GM12878 (cell line): ENCODE measurements around the gene PGAM1. TPM values are rescaled to one million over a fixed set of nuclear protein-coding genes. Genes with fewer than 3 reads are reported as not detected.

ENCODE experiments used
- ATAC-seq: fragments of 200-7000 bp; cut with Tn5 transposase; 3 replicates; pipeline ENCODE4 v1.9.1; 2020; ENCODE audit warnings: mild to moderate bottlenecking, moderate library complexity
- BruUV-seq: library from RNA; stranded (reverse); fragments of 400-500 nt; replicated peaks from 2 replicates; lab custom pipeline; 2021; lab: Mats Ljungman, UMichigan
- CTCF ChIA-PET: fragments of 300-600 bp; sonication (Branson Sonifier 250); formaldehyde crosslinking; extraction: SDS; loops from one replicate; lab custom pipeline; 2021; ENCODE audit warnings: inconsistent platforms; lab: Yijun Ruan, JAX
- POLR2A ChIA-PET: fragments of 350-600 bp; formaldehyde crosslinking; extraction: SDS; loops from one replicate; lab custom pipeline; 2021; ENCODE audit warnings: inconsistent platforms; lab: Charles Lee
- RAD21 ChIA-PET: fragments of 300-600 bp; sonication (Branson Sonifier 250); formaldehyde crosslinking; loops from one replicate; lab custom pipeline; 2023; ENCODE audit warnings: antibody characterized with exemption; ENCODE audit not compliant: unreplicated experiment; lab: Charles Lee
- SMC1A ChIA-PET: fragments of 300-600 bp; sonication (Branson Sonifier 250); formaldehyde crosslinking; loops from one replicate; lab custom pipeline; 2023; ENCODE audit not compliant: unreplicated experiment, uncharacterized antibody; lab: Charles Lee
- DNase-seq: peaks from one replicate; pipeline ENCODE4 v3.0.0-alpha.2; 2011; ENCODE audit warnings: low read depth, low spot score
- FAIRE-seq: peaks from 3 replicates; lab custom pipeline; 2011; peaks lifted over from hg19 to GRCh38; lab: Jason Lieb, UNC
- H2AFZ ChIP-seq: 2 replicates; pipeline ENCODE4 v1.6.0; 2011; ENCODE audit warnings: low read depth, low read length, control low read depth; ENCODE audit not compliant: control insufficient read depth
- H3K27ac ChIP-seq: 2 replicates; pipeline ENCODE4 v1.5.1; 2011; ENCODE audit warnings: control low read depth; ENCODE audit not compliant: control insufficient read depth, insufficient read depth
- H3K27me3 ChIP-seq, 2 experiments: replicated peaks in 1 of 2; 2 replicates each; pipeline versions ENCODE4 v1.6.0 to v1.6.1; 2011; ENCODE audit warnings: low read length in 1 of 2; ENCODE audit not compliant: control insufficient read depth in 2 of 2, insufficient read depth in 2 of 2
- H3K36me3 ChIP-seq, 2 experiments: 2 replicates each; pipeline ENCODE4 v1.5.1; 2011; ENCODE audit warnings: low read length in 1 of 2; ENCODE audit not compliant: control insufficient read depth in 2 of 2, insufficient read depth in 2 of 2
- H3K4me1 ChIP-seq: 2 replicates; pipeline ENCODE4 v1.6.1; 2011; ENCODE audit warnings: mild to moderate bottlenecking, low read length, moderate library complexity, mixed read lengths; ENCODE audit not compliant: control insufficient read depth, insufficient read depth
- H3K4me2 ChIP-seq: 2 replicates; pipeline ENCODE4 v1.6.0; 2011; ENCODE audit warnings: control low read depth; ENCODE audit not compliant: control insufficient read depth, insufficient read depth
- H3K4me3 ChIP-seq: fragments of 200-600 bp; sonication (generic); 2 replicates; pipeline ENCODE4 v1.5.1; 2016
- H3K79me2 ChIP-seq: 2 replicates; pipeline ENCODE4 v1.6.0; 2011; ENCODE audit warnings: low read length; ENCODE audit not compliant: control insufficient read depth, insufficient read depth
- H3K9ac ChIP-seq: 2 replicates; pipeline ENCODE4 v1.8.0; 2011; ENCODE audit warnings: low read length, control low read depth, mixed read lengths; ENCODE audit not compliant: control insufficient read depth, insufficient read depth
- H3K9me3 ChIP-seq: replicated peaks from 3 replicates; pipeline ENCODE4 v1.5.1; 2011; ENCODE audit warnings: mild to moderate bottlenecking, low read length; ENCODE audit not compliant: control insufficient read depth, insufficient read depth
- H4K20me1 ChIP-seq: 2 replicates; pipeline ENCODE4 v1.6.0; 2011; ENCODE audit not compliant: control insufficient read depth, insufficient read depth
- BMI1 ChIP-seq: fragments of 450-650 bp; IDR thresholded peaks from 2 replicates; pipeline ENCODE4 v1.6.1; 2016; ENCODE audit warnings: mild to moderate bottlenecking, moderate library complexity, borderline replicate concordance
- CEBPB ChIP-seq, 2 experiments: fragments of 150-350 bp in 1 of 2; IDR thresholded peaks; 2 replicates each; pipeline ENCODE4 v1.6.1; 2012 to 2014; ENCODE audit warnings: low read depth in 2 of 2, low read length in 2 of 2, borderline replicate concordance in 1 of 2, inconsistent platforms in 1 of 2
- ELK1 ChIP-seq: IDR thresholded peaks from 2 replicates; pipeline ENCODE4 v1.6.1; 2012; ENCODE audit warnings: low read depth, low read length, improper control_type of control experiment
- NFXL1 ChIP-seq: fragments of 450-650 bp; IDR thresholded peaks from 2 replicates; pipeline ENCODE4 v1.6.1; 2017; ENCODE audit warnings: antibody characterized with exemption, mild to moderate bottlenecking, borderline replicate concordance
- NFYA ChIP-seq: IDR thresholded peaks from 2 replicates; pipeline ENCODE4 v1.6.1; 2011; ENCODE audit warnings: low read depth, mild to moderate bottlenecking, low read length, improper control_type of control experiment, borderline replicate concordance
- PRDM15 ChIP-seq: fragments of 450-650 bp; formaldehyde crosslinking; IDR thresholded peaks from 2 replicates; pipeline ENCODE4 v1.4.0; 2020; ENCODE audit warnings: mild to moderate bottlenecking, moderate library complexity
- SP1 ChIP-seq: IDR thresholded peaks from one replicate; pipeline ENCODE4 v1.6.1; 2011; ENCODE audit warnings: low read depth, low read length
- ZZZ3 ChIP-seq: IDR thresholded peaks from 2 replicates; pipeline ENCODE4 v1.6.1; 2011; ENCODE audit warnings: low read depth; ENCODE audit not compliant: control insufficient read depth, insufficient read length
- WGBS: methylation state at CpG from one replicate; pipeline ENCODE4 v1.1.6; 2016; ENCODE audit warnings: low lambda C conversion rate; ENCODE audit not compliant: insufficient replicate concordance, insufficient coverage; ENCODE audit errors: missing lambda C conversion rate; 5-methylcytosine and 5-hydroxymethylcytosine counted together
- in situ Hi-C: fragments of 300-500 bp; cut with MboI; formaldehyde crosslinking; loops from 9 replicates; pipeline ENCODE4 v1.14.3; 2018; ENCODE audit warnings: mixed read lengths
- intact Hi-C: fragments of 100-400 bp; cut with micrococcal nuclease; formaldehyde crosslinking; loops from one replicate; pipeline ENCODE4 v1.14.2; 2022; ENCODE audit not compliant: unreplicated experiment
- polyA plus RNA-seq, 11 experiments: library from polyadenylated mRNA; depleted of rRNA in 4 of 11; unstranded in 6 of 11; stranded (reverse) in 5 of 11; fragments of >200 nt; fragmentation: Nextera tagmentation in 4 of 11; fragmentation: Illumina TruSeq in 1 of 11; extraction: Ambion mirVana in 4 of 11; extraction: Trizol in 1 of 11; gene quantifications; 1 replicate in 1 of 11; 2 replicates in 10 of 11; pipeline versions ENCODE4 v1.2.1 to v1.2.3, GENCODE V29; 2011 to 2016; ENCODE audit warnings: inconsistent platforms in 2 of 11, missing spikeins in 2 of 11, low read depth in 1 of 11
- total RNA-seq, 4 experiments: library from RNA; depleted of rRNA in 3 of 4; stranded (reverse); fragments of >200 nt in 3 of 4; fragmentation: Illumina TruSeq in 1 of 4; extraction: Trizol in 1 of 4; gene quantifications; 2 replicates each; pipeline versions ENCODE4 v1.2.1 to v1.2.3, GENCODE V29; 2013 to 2021
- TF ChIP-seq, protein P1 (sequence below): fragments of 450-650 bp; IDR thresholded peaks from 2 replicates; pipeline ENCODE4 v1.6.1; 2017; ENCODE audit warnings: mild to moderate bottlenecking
- TF ChIP-seq, protein P2 (sequence below): fragments of 450-650 bp; IDR thresholded peaks from 2 replicates; pipeline ENCODE4 v1.6.1; 2017; ENCODE audit warnings: mild to moderate bottlenecking, moderate library complexity

The PGAM1 gene
- total and polyA plus RNA-seq, 10 of the 15 experiments (the other 5 are each of a cell fraction or from before 2014, with no cell fraction given) = 115 to 1,362 (median 744) TPM

DNA sequence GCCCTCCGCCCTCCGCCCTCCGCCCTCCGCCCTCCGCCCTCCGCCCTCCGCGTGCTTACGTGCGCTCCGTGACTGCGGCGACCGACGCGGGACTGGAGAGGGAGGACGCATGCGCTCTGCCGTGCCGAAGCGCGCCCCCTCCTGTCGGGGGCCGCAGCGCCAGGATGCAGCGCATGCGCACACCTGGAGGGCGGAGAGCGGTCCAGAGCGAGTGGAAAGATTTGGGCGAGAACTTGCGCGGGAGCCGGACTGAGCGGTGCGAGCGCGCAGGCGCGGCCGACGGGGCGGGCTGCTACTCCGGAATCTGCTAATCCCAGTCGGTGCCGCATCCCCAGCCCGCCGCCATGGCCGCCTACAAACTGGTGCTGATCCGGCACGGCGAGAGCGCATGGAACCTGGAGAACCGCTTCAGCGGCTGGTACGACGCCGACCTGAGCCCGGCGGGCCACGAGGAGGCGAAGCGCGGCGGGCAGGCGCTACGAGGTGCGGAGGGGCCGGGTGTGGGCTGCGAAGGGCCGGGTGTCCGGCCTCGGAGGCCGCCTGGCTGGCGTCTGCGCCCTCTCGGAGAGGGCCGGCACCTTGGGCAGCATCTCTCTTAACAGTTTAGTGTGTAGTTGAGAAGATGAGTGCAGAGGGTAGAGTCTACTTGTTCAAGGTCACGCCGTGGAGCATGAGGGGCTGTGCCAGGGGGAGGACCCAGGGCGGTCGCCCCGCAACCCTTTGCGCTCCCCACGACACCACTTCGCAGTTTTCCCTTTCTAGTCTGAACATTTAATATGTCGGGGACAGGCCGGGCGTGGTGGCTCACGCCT is at the start of gene PGAM1 (continued):
- TF ChIP-seq ELK1 (no peak), BMI1 (no peak), NFXL1 (no peak), ZZZ3 (no peak), NFYA (no peak), SP1 (peak; percentile 48), CEBPB (IDR thresholded peaks at IDR 0.05; ENCODE audit: borderline replicate concordance in 1 of 2, low read depth in 2 of 2, low read length in 2 of 2) (no peak)
- TF ChIP-seq, protein P1, sequence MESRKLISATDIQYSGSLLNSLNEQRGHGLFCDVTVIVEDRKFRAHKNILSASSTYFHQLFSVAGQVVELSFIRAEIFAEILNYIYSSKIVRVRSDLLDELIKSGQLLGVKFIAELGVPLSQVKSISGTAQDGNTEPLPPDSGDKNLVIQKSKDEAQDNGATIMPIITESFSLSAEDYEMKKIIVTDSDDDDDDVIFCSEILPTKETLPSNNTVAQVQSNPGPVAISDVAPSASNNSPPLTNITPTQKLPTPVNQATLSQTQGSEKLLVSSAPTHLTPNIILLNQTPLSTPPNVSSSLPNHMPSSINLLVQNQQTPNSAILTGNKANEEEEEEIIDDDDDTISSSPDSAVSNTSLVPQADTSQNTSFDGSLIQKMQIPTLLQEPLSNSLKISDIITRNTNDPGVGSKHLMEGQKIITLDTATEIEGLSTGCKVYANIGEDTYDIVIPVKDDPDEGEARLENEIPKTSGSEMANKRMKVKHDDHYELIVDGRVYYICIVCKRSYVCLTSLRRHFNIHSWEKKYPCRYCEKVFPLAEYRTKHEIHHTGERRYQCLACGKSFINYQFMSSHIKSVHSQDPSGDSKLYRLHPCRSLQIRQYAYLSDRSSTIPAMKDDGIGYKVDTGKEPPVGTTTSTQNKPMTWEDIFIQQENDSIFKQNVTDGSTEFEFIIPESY = no peak
- TF ChIP-seq, all 136 proteins: peak for 35

DNA sequence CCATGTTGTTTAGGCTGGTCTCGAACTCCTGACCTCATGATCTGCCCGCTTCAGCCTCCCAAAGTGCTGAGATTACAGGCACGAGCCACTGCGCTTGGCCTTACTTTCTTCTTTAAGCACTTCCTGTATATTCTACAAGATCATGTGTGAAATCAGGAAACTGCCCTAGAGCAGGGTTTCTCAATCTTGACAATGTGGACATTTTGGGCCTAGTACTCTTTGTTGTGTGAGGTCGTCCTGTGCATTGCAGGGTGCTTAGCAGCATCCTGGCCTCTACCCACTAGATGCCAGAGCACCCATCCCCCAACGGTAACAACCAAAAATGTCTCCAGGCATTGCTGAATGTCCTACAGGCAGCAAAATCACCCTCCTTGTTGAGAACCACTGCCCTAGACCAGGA is 49.6 kb upstream of the PGAM1 start:
- no peak overlapping the region for H3K4me2 ChIP-seq
- peaks cover 9 to 33% of the 10 kb centered on the region in 2 experiments; a peak in 3 of 4 replicates for H3K36me3 ChIP-seq
- H4K20me1 ChIP-seq = no peaks in the 10 kb centered on the region
- ChIA-PET CTCF (interaction anchor here (0.7 kb wide), 1 partner anchor 109 kb away, joined by 3 read pairs; no protein-coding TSS in a partner anchor), RAD21 (no interaction called here), POLR2A (no interaction called here), SMC1A (no interaction called here)
- FAIRE-seq (no peak), ATAC-seq (no peak), DNase-seq (no peak)
- 100% methylated on average over 6 of the region's 6 CpGs for WGBS
- no peaks in the 10 kb centered on the region for H3K79me2 ChIP-seq
- no peak overlapping the region for H3K9ac ChIP-seq
- intact Hi-C loops (no loop called here), in situ Hi-C loops (no loop called here)
- H3K9me3 ChIP-seq = no peaks in the 10 kb centered on the region
- no peaks in the 10 kb centered on the region for H3K4me1 ChIP-seq
- H2AFZ ChIP-seq = no peak overlapping the region
- no TSS peak for BruUV-seq
- H3K27me3 ChIP-seq = no peaks in the 10 kb centered on the region
- H3K4me3 ChIP-seq = no peak overlapping the region
- H3K27ac ChIP-seq = no peak overlapping the region
- TF ChIP-seq, protein P2, sequence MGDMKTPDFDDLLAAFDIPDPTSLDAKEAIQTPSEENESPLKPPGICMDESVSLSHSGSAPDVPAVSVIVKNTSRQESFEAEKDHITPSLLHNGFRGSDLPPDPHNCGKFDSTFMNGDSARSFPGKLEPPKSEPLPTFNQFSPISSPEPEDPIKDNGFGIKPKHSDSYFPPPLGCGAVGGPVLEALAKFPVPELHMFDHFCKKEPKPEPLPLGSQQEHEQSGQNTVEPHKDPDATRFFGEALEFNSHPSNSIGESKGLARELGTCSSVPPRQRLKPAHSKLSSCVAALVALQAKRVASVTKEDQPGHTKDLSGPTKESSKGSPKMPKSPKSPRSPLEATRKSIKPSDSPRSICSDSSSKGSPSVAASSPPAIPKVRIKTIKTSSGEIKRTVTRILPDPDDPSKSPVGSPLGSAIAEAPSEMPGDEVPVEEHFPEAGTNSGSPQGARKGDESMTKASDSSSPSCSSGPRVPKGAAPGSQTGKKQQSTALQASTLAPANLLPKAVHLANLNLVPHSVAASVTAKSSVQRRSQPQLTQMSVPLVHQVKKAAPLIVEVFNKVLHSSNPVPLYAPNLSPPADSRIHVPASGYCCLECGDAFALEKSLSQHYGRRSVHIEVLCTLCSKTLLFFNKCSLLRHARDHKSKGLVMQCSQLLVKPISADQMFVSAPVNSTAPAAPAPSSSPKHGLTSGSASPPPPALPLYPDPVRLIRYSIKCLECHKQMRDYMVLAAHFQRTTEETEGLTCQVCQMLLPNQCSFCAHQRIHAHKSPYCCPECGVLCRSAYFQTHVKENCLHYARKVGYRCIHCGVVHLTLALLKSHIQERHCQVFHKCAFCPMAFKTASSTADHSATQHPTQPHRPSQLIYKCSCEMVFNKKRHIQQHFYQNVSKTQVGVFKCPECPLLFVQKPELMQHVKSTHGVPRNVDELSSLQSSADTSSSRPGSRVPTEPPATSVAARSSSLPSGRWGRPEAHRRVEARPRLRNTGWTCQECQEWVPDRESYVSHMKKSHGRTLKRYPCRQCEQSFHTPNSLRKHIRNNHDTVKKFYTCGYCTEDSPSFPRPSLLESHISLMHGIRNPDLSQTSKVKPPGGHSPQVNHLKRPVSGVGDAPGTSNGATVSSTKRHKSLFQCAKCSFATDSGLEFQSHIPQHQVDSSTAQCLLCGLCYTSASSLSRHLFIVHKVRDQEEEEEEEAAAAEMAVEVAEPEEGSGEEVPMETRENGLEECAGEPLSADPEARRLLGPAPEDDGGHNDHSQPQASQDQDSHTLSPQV = no peak
- no peak for TF ChIP-seq PRDM15
